Mesendoderm (in vitro differentiated cells): ENCODE measurements around the gene TMEM9.

ENCODE experiments used
- DNase-seq: peaks from one replicate; pipeline ENCODE4 v3.0.0; 2013
- H2AK5ac ChIP-seq: 2 replicates; pipeline ENCODE4 v1.6.1; 2013; ENCODE audit warnings: low read length, inconsistent platforms
- H2BK120ac ChIP-seq: 2 replicates; pipeline ENCODE4 v1.6.1; 2013; ENCODE audit warnings: low read depth, mild to moderate bottlenecking, low read length, moderate library complexity, mixed read lengths
- H2BK15ac ChIP-seq: replicated peaks from 2 replicates; pipeline ENCODE4 v1.6.1; 2013; ENCODE audit warnings: low read depth, mild to moderate bottlenecking, moderate library complexity
- H2BK5ac ChIP-seq: 2 replicates; pipeline ENCODE4 v1.6.1; 2013; ENCODE audit warnings: low read length, inconsistent platforms
- H3K18ac ChIP-seq: 2 replicates; pipeline ENCODE4 v1.6.1; 2013; ENCODE audit warnings: mild to moderate bottlenecking, low read length, mixed read lengths
- H3K23ac ChIP-seq: one replicate; pipeline ENCODE4 v1.6.1; 2013; ENCODE audit warnings: low read length
- H3K27ac ChIP-seq: 2 replicates; pipeline ENCODE4 v1.5.1; 2013; ENCODE audit warnings: low read depth, mild to moderate bottlenecking, inconsistent platforms, low read length, moderate library complexity
- H3K27me3 ChIP-seq: 2 replicates; pipeline ENCODE4 v1.6.1; 2013; ENCODE audit warnings: low read length, control low read depth, mild to moderate bottlenecking, inconsistent platforms; ENCODE audit not compliant: insufficient read depth, poor library complexity
- H3K36me3 ChIP-seq: 2 replicates; pipeline ENCODE4 v1.6.1; 2013; ENCODE audit warnings: low read length, inconsistent platforms; ENCODE audit not compliant: control insufficient read depth, insufficient read depth
- H3K4ac ChIP-seq: one replicate; pipeline ENCODE4 v1.6.1; 2013; ENCODE audit warnings: low read depth, mild to moderate bottlenecking, low read length, moderate library complexity
- H3K4me1 ChIP-seq: 2 replicates; pipeline ENCODE4 v1.6.1; 2013; ENCODE audit warnings: low read depth, low read length, inconsistent platforms; ENCODE audit not compliant: control insufficient read depth
- H3K4me2 ChIP-seq: 2 replicates; pipeline ENCODE4 v1.6.1; 2013; ENCODE audit warnings: low read length
- H3K4me3 ChIP-seq: 2 replicates; pipeline ENCODE4 v1.5.1; 2013; ENCODE audit warnings: mild to moderate bottlenecking, low read length
- H3K56ac ChIP-seq: one replicate; pipeline ENCODE4 v1.6.1; 2013; ENCODE audit warnings: low read length
- H3K79me1 ChIP-seq: 2 replicates; pipeline ENCODE4 v1.6.1; 2013; ENCODE audit warnings: low read length, inconsistent platforms
- H3K79me2 ChIP-seq: 2 replicates; pipeline ENCODE4 v1.6.1; 2013; ENCODE audit warnings: mild to moderate bottlenecking, low read length; ENCODE audit not compliant: control insufficient read depth, insufficient read depth
- H3K9ac ChIP-seq: 2 replicates; pipeline ENCODE4 v1.6.1; 2013; ENCODE audit warnings: low read length, inconsistent platforms
- H4K5ac ChIP-seq: one replicate; pipeline ENCODE4 v1.6.1; 2013; ENCODE audit warnings: low read length
- H4K8ac ChIP-seq: one replicate; pipeline ENCODE4 v1.6.1; 2013; ENCODE audit warnings: low read depth, mild to moderate bottlenecking, control low read depth, low read length, moderate library complexity
- WGBS: extraction: QIAGEN DNeasy Blood & Tissue Kit; methylation state at CpG from one replicate; pipeline ENCODE4 v1.1.7; 2013; ENCODE audit warnings: low lambda C conversion rate, missing lambda C conversion rate; ENCODE audit not compliant: insufficient coverage; ENCODE audit errors: extremely low coverage; 5-methylcytosine and 5-hydroxymethylcytosine counted together

Gene TMEM9

DNA sequence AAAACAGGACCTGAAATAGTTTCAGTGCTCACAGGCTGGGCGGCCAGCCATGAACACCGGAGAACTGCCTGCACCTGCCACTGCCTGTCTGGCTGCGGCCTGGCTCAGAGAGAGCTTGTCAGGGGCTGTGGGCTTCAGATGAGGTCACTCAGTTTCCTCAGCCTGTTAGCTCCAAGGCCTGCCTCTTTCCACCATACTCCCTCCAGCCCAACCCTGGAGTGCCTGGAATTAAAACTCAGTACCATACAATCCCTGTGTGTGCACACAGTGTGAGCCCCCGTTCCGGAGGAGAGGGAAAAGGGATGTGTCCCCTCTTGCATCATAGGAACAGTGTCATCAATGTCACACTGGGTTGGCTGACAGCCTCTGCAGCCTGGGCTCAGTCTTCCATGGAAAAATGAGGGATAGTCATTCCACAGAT lies 58.2 kb downstream of the TMEM9 start:
- Histone ChIP-seq H3K9ac (no peak overlapping the region), H3K4ac (no peak overlapping the region), H2BK5ac (no peak overlapping the region), H3K27me3 (no peaks in the 10 kb centered on the region), H3K23ac (no peak overlapping the region), H3K4me1 (no peaks in the 10 kb centered on the region), H3K4me2 (no peak overlapping the region), H3K27ac (no peak overlapping the region), H3K36me3 (no peaks in the 10 kb centered on the region), H2BK120ac (no peak overlapping the region), H2AK5ac (no peak overlapping the region), H3K4me3 (no peak overlapping the region), H4K5ac (no peak overlapping the region), H2BK15ac (no peak overlapping the region), H3K18ac (no peak overlapping the region), H3K79me2 (no peaks in the 10 kb centered on the region), H3K56ac (no peak overlapping the region), H4K8ac (no peak overlapping the region), H3K79me1 (no peaks in the 10 kb centered on the region)
- no peak for DNase-seq
- WGBS, result no CpG with 5 or more reads among the region's 5 CpGs

DNA sequence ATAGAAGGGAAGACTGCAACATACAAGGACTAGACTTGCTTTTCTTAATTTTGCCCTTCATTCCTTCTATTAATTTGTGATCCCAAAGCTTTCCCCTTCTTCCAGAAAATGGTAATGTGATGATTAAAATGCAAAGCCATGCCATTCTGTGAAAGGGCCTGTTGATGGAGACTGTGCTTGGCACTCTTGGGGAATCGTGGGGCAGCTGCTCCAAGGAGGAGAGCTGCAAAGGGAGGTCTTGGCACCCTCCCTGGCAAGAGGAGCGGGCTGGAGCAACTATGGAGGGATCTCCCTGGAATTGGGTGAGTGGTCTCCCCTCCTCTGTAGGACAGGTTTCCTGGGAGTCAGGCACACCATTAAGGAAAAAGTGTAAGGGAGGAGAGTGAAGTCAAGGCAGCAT lies 58.7 kb downstream of the TMEM9 start:
- Histone ChIP-seq H4K5ac (no peak overlapping the region), H3K4me2 (no peak overlapping the region), H3K9ac (no peak overlapping the region), H2BK120ac (no peak overlapping the region), H3K23ac (no peak overlapping the region), H4K8ac (no peak overlapping the region), H2BK5ac (no peak overlapping the region), H3K4me3 (no peak overlapping the region), H3K18ac (no peak overlapping the region), H3K4ac (no peak overlapping the region), H2AK5ac (no peak overlapping the region), H3K27ac (no peak overlapping the region), H3K36me3 (no peaks in the 10 kb centered on the region), H3K4me1 (no peaks in the 10 kb centered on the region), H2BK15ac (no peak overlapping the region), H3K79me1 (no peaks in the 10 kb centered on the region), H3K56ac (no peak overlapping the region), H3K27me3 (no peaks in the 10 kb centered on the region), H3K79me2 (no peaks in the 10 kb centered on the region)
- WGBS, result no CpG with 5 or more reads among the region's 2 CpGs
- DNase-seq, result no peak

DNA sequence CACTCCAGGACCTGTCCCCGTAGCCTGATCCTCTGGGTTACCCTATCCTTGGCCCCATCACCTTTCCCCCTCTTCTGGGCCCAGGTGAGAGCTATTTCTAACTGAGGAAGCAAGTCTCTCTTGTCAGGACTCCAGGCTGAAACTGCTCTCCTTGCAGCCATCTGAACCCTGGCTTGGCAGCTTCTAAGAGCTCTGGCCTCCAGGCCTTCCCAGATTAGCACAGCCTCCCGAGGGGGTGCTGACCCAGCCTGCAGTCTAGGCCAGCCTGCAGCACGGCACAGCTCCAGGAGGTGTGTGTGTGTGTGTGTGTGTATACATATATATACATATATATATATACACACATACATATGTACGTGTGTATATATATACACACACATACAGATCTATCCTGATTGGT lies 59.4 kb downstream of the TMEM9 start:
- Histone ChIP-seq H3K4ac (no peak overlapping the region), H3K79me2 (no peaks in the 10 kb centered on the region), H2BK120ac (no peak overlapping the region), H3K4me3 (no peak overlapping the region), H3K18ac (no peak overlapping the region), H3K79me1 (no peaks in the 10 kb centered on the region), H3K23ac (no peak overlapping the region), H2BK5ac (no peak overlapping the region), H4K8ac (no peak overlapping the region), H3K27ac (no peak overlapping the region), H3K36me3 (no peaks in the 10 kb centered on the region), H3K4me2 (no peak overlapping the region), H3K9ac (no peak overlapping the region), H4K5ac (no peak overlapping the region), H2BK15ac (no peak overlapping the region), H3K56ac (no peak overlapping the region), H3K4me1 (no peaks in the 10 kb centered on the region), H3K27me3 (no peaks in the 10 kb centered on the region), H2AK5ac (no peak overlapping the region)
- DNase-seq, result no peak
- whole genome bisulfite sequencing, result no CpG with 5 or more reads among the region's 4 CpGs

DNA sequence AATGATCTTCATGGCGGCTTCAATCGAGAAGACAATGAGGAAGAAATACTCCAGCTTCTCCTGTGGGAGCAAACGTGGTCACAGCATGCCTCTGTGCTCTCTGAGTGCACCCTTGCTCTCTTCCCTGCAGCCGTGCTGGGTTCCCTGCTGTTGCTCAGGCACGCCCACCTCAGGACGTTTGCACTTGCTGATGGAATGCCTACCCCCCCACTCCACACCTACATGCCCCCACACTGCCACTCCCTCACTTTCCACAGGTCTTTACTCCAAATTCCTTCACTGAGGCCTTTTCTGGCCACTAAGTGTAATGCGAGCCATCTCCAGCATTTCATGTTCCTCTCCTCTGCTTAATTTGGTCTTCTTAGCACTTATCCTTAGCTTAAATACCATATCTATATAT lies 60.3 kb downstream of the TMEM9 start:
- no peak overlapping the region for H2BK5ac ChIP-seq
- no peak overlapping the region for H2BK120ac ChIP-seq
- no CpG with 5 or more reads among the region's 7 CpGs for WGBS

DNA sequence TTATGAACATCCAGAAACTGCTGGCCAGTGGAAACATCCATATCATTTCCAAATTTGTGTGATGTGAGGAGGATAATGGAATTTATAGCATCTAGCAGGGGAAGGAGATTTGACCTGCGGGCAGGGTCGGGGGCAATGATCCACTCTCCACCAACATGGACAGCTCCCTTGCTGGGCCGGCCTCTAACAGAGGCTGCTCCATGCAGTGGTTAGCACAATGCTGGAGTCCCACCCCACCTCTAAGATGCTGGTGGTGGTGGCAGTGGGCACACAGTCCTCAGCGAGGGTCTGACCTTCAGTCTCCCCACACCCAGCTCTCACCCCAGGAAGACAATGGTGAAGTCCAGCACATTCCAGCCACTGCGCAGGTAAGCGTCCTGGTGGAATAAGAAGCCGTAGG lies 60.7 kb downstream of the TMEM9 start:
- H2BK120ac ChIP-seq, result no peak overlapping the region
- no peak overlapping the region for H3K56ac ChIP-seq
- H3K27ac ChIP-seq, result no peak overlapping the region
- H3K4me2 ChIP-seq, result no peak overlapping the region
- no peaks in the 10 kb centered on the region for H3K27me3 ChIP-seq
- H2BK15ac ChIP-seq, result no peak overlapping the region
- no peak overlapping the region for H2BK5ac ChIP-seq
- no peaks in the 10 kb centered on the region for H3K4me1 ChIP-seq
- no peak overlapping the region for H3K23ac ChIP-seq
- H4K5ac ChIP-seq, result no peak overlapping the region
- no peak overlapping the region for H3K18ac ChIP-seq
- no peaks in the 10 kb centered on the region for H3K79me1 ChIP-seq
- no peak overlapping the region for H3K4me3 ChIP-seq
- H4K8ac ChIP-seq, result no peak overlapping the region
- H3K4ac ChIP-seq, result no peak overlapping the region
- no CpG with 5 or more reads among the region's 7 CpGs for WGBS
- no peaks in the 10 kb centered on the region for H3K36me3 ChIP-seq
- no peak overlapping the region for H2AK5ac ChIP-seq
- no peak overlapping the region for H3K9ac ChIP-seq
- no peaks in the 10 kb centered on the region for H3K79me2 ChIP-seq
- no peak for DNase-seq

More for the DNA sequence above, 60.3 kb downstream of the TMEM9 start:
- no peak overlapping the region for H3K4ac ChIP-seq
- no peak overlapping the region for H3K4me3 ChIP-seq
- H3K27me3 ChIP-seq, result no peaks in the 10 kb centered on the region
- H3K56ac ChIP-seq, result no peak overlapping the region
- no peak overlapping the region for H4K5ac ChIP-seq
- no peaks in the 10 kb centered on the region for H3K79me2 ChIP-seq
- H3K9ac ChIP-seq, result no peak overlapping the region
- H4K8ac ChIP-seq, result no peak overlapping the region
- H3K79me1 ChIP-seq, result no peaks in the 10 kb centered on the region
- H3K4me1 ChIP-seq, result no peaks in the 10 kb centered on the region
- H2BK15ac ChIP-seq, result no peak overlapping the region
- no peak overlapping the region for H3K23ac ChIP-seq
- no peak overlapping the region for H2AK5ac ChIP-seq
- H3K18ac ChIP-seq, result no peak overlapping the region
- H3K36me3 ChIP-seq, result no peaks in the 10 kb centered on the region
- no peak for DNase-seq
- no peak overlapping the region for H3K4me2 ChIP-seq
- H3K27ac ChIP-seq, result no peak overlapping the region

DNA sequence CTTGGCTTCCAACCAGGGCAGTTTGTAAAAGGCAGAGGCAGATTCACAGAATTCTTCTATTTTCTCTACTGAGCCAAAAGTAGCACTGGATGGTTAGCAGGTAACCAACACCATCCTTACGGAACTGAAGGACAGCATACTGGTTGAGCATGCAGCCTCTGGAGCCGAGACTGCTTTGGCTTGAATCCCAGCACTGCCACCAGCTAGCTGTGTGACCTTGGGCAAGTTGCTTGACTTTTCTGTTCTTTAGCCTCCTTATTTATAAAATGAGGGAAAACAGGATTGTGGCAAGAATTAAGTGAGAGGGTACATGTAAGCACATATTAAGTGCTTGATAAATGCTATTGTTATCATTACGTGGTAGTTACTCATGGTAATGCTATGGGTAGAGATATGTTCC lies 61.5 kb downstream of the TMEM9 start:
- H3K23ac ChIP-seq, result no peak overlapping the region
- H2BK120ac ChIP-seq, result no peak overlapping the region
- no peak overlapping the region for H3K9ac ChIP-seq
- no peaks in the 10 kb centered on the region for H3K4me1 ChIP-seq
- no peaks in the 10 kb centered on the region for H3K79me2 ChIP-seq
- no peak overlapping the region for H4K8ac ChIP-seq
- no peak overlapping the region for H2BK15ac ChIP-seq
- no peak overlapping the region for H3K4me3 ChIP-seq
- no peak overlapping the region for H3K56ac ChIP-seq
- no peak overlapping the region for H4K5ac ChIP-seq
- H2AK5ac ChIP-seq, result no peak overlapping the region
- H3K27me3 ChIP-seq, result no peaks in the 10 kb centered on the region
- H3K27ac ChIP-seq, result no peak overlapping the region
- no peaks in the 10 kb centered on the region for H3K79me1 ChIP-seq
- H3K18ac ChIP-seq, result no peak overlapping the region
- no peak overlapping the region for H3K4me2 ChIP-seq
- H3K4ac ChIP-seq, result no peak overlapping the region
- no CpG with 5 or more reads among the region's 3 CpGs for WGBS
- DNase-seq, result no peak
- H3K36me3 ChIP-seq, result no peaks in the 10 kb centered on the region
- H2BK5ac ChIP-seq, result no peak overlapping the region
